Measurements from ENCODE around the gene MYH7B.

MYH7B gene

GRCh38 chr20:34940081-34940481 lies 15.6 kb upstream of the MYH7B start:
- TF ChIP-seq CTCF (IDR thresholded peaks at IDR 0.05; ENCODE audit: low read depth, low read length) (no peak), MYC (IDR thresholded peaks at IDR 0.05; ENCODE audit: low read depth, low read length) (no peak), POLR2A (IDR thresholded peaks at IDR 0.05; ENCODE audit: extremely low read depth, insufficient read length) (no peak)
- TF ChIP-seq, protein P1, sequence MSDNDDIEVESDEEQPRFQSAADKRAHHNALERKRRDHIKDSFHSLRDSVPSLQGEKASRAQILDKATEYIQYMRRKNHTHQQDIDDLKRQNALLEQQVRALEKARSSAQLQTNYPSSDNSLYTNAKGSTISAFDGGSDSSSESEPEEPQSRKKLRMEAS (IDR thresholded peaks at IDR 0.05; ENCODE audit: low read depth, low read length): no peak
- no peak overlapping the region for H3K4me3 ChIP-seq (ENCODE audit: low read depth, low read length)
- peak; percentile 25 for DNase-seq (ENCODE audit: low read depth)

- peak; percentile 42 for DNase-seq (ENCODE audit: low read depth)
- H3K4me3 ChIP-seq (ENCODE audit: low read depth, low read length): no peak overlapping the region
These were observed 14.4 kb upstream of the MYH7B start for GRCh38 chr20:34941226-34941625.

GRCh38 chr20:34942301-34942700 lies 13.4 kb upstream of the MYH7B start:
- no peak overlapping the region for H3K4me3 ChIP-seq (ENCODE audit: low read depth, low read length)
- no peak for DNase-seq (ENCODE audit: low read depth)
- TF ChIP-seq, protein P1 (IDR thresholded peaks at IDR 0.05; ENCODE audit: low read depth, low read length): no peak
- TF ChIP-seq MYC (IDR thresholded peaks at IDR 0.05; ENCODE audit: low read depth, low read length): no peak
- no peak for TF ChIP-seq CTCF (IDR thresholded peaks at IDR 0.05; ENCODE audit: low read depth, low read length)
- TF ChIP-seq POLR2A (IDR thresholded peaks at IDR 0.05; ENCODE audit: extremely low read depth, insufficient read length): no peak

More at GRCh38 chr20:34941226-34941625, 14.4 kb upstream of the MYH7B start:
- TF ChIP-seq, protein P1 (IDR thresholded peaks at IDR 0.05; ENCODE audit: low read depth, low read length): no peak
- TF ChIP-seq MYC (IDR thresholded peaks at IDR 0.05; ENCODE audit: low read depth, low read length) (no peak), POLR2A (IDR thresholded peaks at IDR 0.05; ENCODE audit: extremely low read depth, insufficient read length) (no peak), CTCF (IDR thresholded peaks at IDR 0.05; ENCODE audit: low read depth, low read length) (no peak)

DNA sequence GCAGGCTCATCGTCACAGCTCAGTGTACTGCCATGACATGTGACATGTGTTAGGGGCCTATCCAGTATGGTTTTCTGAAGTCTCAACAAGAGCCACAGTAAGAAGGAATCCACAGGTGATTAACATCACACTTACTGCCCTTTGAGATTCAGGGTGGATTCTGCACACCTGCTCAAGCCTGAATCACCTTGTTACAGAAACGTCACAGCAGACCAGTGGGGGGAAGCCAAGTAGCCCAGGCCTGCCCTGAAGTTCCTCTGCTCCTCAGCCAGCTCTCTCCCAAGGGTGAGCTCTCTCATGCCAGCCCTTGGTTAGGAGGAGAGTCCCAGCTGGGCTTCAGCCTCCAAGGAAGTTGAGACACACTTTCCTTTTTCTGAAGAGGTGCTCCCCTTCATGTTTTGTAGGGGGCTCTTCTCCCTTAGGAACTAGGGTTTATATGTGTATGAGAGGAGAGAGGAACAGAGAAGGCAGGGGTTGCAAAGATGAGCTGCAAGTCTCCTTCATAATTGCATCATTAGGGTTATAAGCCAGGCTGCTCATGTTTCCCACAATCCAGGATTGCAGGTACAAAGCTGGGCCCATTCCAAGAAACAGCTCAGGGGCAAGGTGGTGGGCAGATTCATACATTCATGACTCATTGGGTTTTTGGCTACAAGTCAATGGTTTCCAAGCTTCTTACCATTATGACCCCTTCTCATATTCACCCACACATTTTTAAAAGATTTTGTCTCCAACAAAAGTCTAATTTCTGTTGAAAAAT lies 11.7 kb upstream of the MYH7B start:
- DNase-seq (ENCODE audit: low read depth): no peak
- no peak overlapping the region for H3K4me3 ChIP-seq (ENCODE audit: low read depth, low read length)

GRCh38 chr20:34945315-34946077 lies 10.2 kb upstream of the MYH7B start:
- TF ChIP-seq CTCF (IDR thresholded peaks at IDR 0.05; ENCODE audit: low read depth, low read length) (no peak), POLR2A (IDR thresholded peaks at IDR 0.05; ENCODE audit: extremely low read depth, insufficient read length) (no peak)
- no peak overlapping the region for H3K4me3 ChIP-seq (ENCODE audit: low read depth, low read length)
- DNase-seq (ENCODE audit: low read depth): no peak

More for the DNA sequence above, 11.7 kb upstream of the MYH7B start:
- no peak for TF ChIP-seq MYC (IDR thresholded peaks at IDR 0.05; ENCODE audit: low read depth, low read length)
- TF ChIP-seq, protein P1 (IDR thresholded peaks at IDR 0.05; ENCODE audit: low read depth, low read length): no peak
- TF ChIP-seq POLR2A (IDR thresholded peaks at IDR 0.05; ENCODE audit: extremely low read depth, insufficient read length): no peak
- no peak for TF ChIP-seq CTCF (IDR thresholded peaks at IDR 0.05; ENCODE audit: low read depth, low read length)
